H7 (cell line): ENCODE results near the gene RPL22. TPM values are rescaled to one million over a fixed set of nuclear protein-coding genes. Genes with fewer than 3 reads are reported as not detected.

Experiments
- DNase-seq: peaks from one replicate; pipeline ENCODE4 v3.0.0; 2012
- H3K27me3 ChIP-seq: 2 replicates; pipeline ENCODE4 v1.6.0; 2011; ENCODE audit warnings: mild to moderate bottlenecking, low read length; ENCODE audit not compliant: control insufficient read depth, insufficient read depth
- H3K36me3 ChIP-seq: replicated peaks from 2 replicates; pipeline ENCODE4 v1.5.1; 2011; ENCODE audit warnings: low read length; ENCODE audit not compliant: control insufficient read depth, insufficient read depth
- H3K4me3 ChIP-seq: 2 replicates; pipeline ENCODE4 v1.5.1; 2011; ENCODE audit warnings: low read depth, mild to moderate bottlenecking, control low read depth, low read length, moderate library complexity; ENCODE audit not compliant: insufficient read depth
- total RNA-seq: library from RNA; depleted of rRNA; stranded (reverse); fragments of >200 nt; shearing (Covaris generic); gene quantifications from 2 replicates; pipeline ENCODE4 v1.2.3, GENCODE V29; 2014

RPL22 gene
- total RNA-seq, 1 experiment from 2014 or later = 237 TPM

DNA sequence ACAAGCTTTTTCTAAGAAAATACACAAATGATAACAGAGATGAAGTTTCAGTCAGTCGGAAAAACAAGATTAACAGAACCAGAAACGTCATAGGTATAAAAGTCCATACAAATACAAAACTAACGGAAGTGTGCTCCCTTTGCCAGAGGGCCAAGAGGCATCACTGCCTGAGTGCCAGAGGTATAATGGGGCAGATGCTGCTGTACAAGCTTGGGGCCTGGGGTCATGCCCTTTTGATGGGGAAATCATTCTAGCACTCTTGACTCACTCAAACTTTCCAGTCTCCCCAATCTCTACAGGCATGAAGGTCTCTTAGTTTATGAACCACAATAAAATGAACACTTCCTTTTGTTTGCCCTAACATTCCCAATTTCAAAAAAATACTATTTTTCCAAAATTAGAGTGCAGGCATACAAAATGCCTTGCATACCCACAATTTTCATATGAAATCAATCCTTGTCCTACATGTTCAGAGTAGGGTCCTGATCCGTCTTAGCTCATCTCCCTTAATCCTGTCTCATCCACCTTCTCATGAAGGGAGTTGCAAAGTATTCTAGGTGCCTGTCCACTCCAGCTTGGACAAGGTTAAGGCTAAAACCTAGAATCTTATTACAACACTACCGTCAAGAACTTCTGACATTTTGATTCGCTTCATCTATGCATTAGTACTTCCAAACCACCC lies 1.5 kb downstream of the RPL22 start:
- H3K27me3 ChIP-seq = no peaks in the 10 kb centered on the region
- peaks cover 30% of the 10 kb centered on the region for H3K36me3 ChIP-seq
- H3K4me3 ChIP-seq = peak overlapping the region; percentile 99
- no peak for DNase-seq

- Histone ChIP-seq H3K4me3 (no peak overlapping the region), H3K36me3 (peaks cover 47% of the 10 kb centered on the region), H3K27me3 (no peaks in the 10 kb centered on the region)
- no peak for DNase-seq
These were observed 7.4 kb downstream of the RPL22 start for GRCh38 chr1:6191968-6192367.

GRCh38 chr1:6188466-6188865 lies 10.9 kb downstream of the RPL22 start:
- no peak for DNase-seq
- no peaks in the 10 kb centered on the region; the same call in 1 of the 2 replicates for H3K27me3 ChIP-seq
- H3K36me3 ChIP-seq = peaks cover 31% of the 10 kb centered on the region
- no peak overlapping the region for H3K4me3 ChIP-seq

DNA sequence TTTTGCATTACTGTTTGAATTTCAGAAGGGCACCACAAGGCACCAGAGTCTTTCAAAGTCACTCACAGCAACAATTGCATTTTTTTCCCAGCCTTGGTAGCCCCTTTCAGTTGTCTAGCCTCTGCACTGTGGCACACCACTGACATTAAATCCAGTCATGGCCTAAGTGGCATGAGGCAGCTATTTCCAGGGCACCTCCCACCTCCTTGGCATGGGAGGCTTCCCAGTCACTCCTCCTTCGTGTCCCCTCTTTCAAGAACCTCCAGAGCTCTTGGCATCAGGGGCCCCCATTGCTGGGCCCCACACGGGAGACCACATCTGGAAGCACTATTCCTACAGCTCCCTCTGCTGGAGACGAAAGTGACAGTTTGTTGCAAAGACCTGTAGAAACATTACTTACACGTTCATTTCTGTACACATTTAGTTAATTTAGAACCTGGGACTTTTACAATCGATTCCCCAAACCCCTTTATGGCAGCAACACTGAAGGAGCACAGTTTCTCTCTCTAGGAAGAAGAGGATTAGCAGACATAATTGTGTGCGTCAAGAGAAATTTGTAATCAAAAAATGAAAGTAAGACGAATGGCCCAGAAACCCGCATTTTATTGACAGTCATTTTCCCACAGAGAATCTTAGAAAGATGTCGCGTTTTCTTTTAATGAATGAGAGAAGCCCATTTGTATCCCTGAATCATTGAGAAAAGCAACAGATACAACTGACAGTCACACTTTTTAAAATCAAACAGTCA lies 13.6 kb downstream of the RPL22 start:
- H3K4me3 ChIP-seq = no peak overlapping the region
- peak; percentile 66 for DNase-seq
- H3K36me3 ChIP-seq = peaks cover 20% of the 10 kb centered on the region
- H3K27me3 ChIP-seq = peaks cover 15% of the 10 kb centered on the region

DNA sequence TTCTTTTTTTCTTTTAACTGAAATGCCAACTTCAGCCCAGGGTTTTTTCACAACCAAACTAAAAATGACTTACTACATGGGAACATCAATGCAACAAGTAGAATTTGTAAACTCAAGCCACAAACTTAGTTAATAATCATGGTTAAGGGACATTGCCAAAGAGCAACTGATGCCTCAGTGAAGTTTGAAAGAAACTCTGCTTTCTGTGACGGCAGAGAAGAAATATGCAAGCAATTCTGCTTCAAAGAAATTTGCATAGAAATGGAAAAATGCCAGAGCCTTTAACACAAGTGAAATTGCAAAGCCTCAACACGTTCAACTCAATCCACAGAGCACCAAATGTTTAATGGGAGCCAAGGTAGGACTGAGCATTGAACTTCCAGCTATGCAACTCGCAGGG lies 14.2 kb downstream of the RPL22 start:
- no peak overlapping the region for H3K4me3 ChIP-seq
- DNase-seq = no peak
- peaks cover 15% of the 10 kb centered on the region for H3K36me3 ChIP-seq
- H3K27me3 ChIP-seq = peaks cover 21% of the 10 kb centered on the region

- no peak overlapping the region for H3K4me3 ChIP-seq
- no peak for DNase-seq
These were observed 15.2 kb downstream of the RPL22 start for GRCh38 chr1:6184083-6184783.

GRCh38 chr1:6183520-6183989 lies 15.8 kb downstream of the RPL22 start:
- peak; percentile 62 for DNase-seq
- H3K27me3 ChIP-seq = peaks cover 33% of the 10 kb centered on the region
- peaks cover 8% of the 10 kb centered on the region for H3K36me3 ChIP-seq
- no peak overlapping the region for H3K4me3 ChIP-seq

More at GRCh38 chr1:6184083-6184783, 15.2 kb downstream of the RPL22 start:
- peaks cover 11% of the 10 kb centered on the region for H3K36me3 ChIP-seq
- H3K27me3 ChIP-seq = peaks cover 26% of the 10 kb centered on the region

DNA sequence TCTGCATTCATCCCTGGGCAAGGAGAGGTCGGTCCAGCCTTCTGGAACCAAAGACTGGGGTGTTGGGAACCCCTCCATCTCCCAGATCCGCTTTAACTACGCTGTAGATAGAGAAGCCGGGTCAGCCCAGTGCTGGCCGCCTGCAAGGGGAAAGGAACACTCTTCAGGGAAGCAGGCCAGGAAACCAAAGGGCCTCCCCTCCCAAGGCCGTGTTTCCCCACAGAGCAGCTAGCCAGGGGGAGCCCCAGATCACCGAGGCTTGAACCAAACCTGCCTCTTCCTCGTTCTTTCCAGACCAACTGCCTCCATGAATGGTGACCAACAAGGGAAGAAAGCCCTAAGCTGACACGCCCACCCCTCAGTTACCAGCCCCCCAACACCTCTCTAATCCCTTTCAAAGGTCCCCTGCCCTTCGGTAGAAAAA lies 18.0 kb downstream of the RPL22 start:
- Histone ChIP-seq H3K36me3 (peaks cover 3% of the 10 kb centered on the region), H3K4me3 (no peak overlapping the region; the same call in 1 of the 2 replicates), H3K27me3 (peaks cover 47% of the 10 kb centered on the region)
- peak; percentile 71 for DNase-seq

- H3K27me3 ChIP-seq = peaks cover 50% of the 10 kb centered on the region
- H3K36me3 ChIP-seq = peaks cover 3% of the 10 kb centered on the region
- peak overlapping the region; percentile 22 for H3K4me3 ChIP-seq
- DNase-seq = peak; percentile 75
These were observed 18.6 kb downstream of the RPL22 start for GRCh38 chr1:6180707-6181311.

- peak; percentile 94 for DNase-seq
- H3K27me3 ChIP-seq = peaks cover 50% of the 10 kb centered on the region
- H3K4me3 ChIP-seq = peak within 1 kb of the TSS; percentile 44
- no peaks in the 10 kb centered on the region; the same call in 1 of the 2 replicates for H3K36me3 ChIP-seq
These were observed 19.1 kb downstream of the RPL22 start, which contains the start of gene CHD5 for GRCh38 chr1:6180268-6180706. Gene CHD5, minus strand, starts transcription at chr1:6180321. Its CDS starts 298 bp downstream, at chr1:6180023.

DNA sequence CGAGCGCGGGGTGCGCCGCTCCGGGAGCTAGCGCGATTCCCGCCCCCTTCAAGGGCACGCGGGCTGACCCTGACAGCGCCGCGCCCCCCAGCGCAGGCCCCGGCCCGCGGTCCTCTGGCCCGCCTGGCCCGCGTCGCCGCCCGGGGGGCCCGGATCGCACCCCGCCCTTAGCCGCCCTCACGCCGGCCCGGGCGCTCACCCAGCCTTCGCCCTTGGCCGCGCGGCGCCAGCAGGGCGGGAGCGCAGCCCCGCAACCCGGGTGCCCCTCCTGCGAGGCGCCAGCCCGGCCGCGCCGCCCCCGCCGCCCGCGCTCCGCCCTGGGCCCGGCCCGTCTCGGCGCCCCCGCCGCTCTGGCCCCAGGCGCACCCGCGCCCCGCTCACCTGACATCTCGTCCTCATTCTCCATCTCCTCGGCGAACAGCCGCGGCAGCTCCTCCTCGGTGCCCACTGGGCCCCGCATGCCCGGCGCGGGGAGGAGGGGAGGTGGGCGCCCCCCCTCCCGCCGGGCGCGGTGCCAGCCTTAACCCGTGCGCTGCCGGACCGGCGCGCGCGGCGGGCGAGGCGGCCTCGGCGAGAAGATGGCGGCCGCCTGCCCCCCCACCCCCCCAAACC lies 19.7 kb downstream of the RPL22 start:
- Histone ChIP-seq H3K36me3 (no peaks in the 10 kb centered on the region; the same call in 1 of the 2 replicates), H3K4me3 (peak overlapping the region; percentile 44), H3K27me3 (peaks cover 50% of the 10 kb centered on the region)
- DNase-seq = peak; percentile 84

DNA sequence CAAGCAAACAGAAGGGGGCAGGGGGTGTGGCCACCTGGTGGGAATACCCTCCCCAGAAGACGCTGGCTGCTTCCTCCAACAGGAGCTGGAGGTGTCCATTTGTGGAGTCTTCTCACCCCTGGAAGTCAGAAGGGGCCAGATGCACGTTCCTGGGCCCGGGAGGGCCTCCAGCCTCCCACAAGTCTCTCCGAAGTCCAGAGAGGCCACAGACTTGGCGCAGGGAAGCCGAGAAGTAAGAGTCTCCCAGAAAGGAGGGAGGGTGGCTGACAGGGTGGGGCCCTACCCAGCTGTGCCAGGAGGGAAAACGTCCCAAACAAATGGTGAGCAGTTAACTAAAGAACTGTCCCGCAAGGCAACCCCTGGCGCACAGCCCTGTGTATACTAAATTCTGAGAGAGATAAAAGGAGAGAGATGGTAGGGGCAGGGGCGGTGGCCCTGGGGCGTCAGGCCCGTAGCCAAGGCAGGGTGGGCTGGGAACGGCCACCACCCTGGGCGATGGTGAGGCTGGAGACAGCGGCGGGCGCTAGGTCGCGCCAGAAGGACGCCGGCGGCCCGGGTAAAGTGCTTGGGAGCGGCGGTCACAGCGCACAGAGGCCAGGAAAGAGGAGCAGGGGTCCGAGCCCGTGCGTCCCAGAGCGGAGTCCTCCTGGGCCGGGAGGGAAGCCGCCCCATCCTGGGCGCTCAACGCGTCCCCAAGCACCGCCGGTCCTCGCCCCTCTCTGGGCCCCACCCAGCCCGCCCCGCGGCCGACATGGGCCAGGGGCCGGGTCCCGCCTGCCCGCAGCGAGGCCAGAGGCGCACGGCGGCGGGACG lies 20.4 kb downstream of the RPL22 start:
- peak overlapping the region; percentile 28 for H3K4me3 ChIP-seq
- H3K27me3 ChIP-seq = peaks cover 50% of the 10 kb centered on the region
- peak; percentile 87 for DNase-seq
- H3K36me3 ChIP-seq = no peaks in the 10 kb centered on the region

GRCh38 chr1:6177681-6178380 lies 21.6 kb downstream of the RPL22 start:
- no peak overlapping the region for H3K4me3 ChIP-seq
- DNase-seq = peak; percentile 54
- H3K36me3 ChIP-seq = no peaks in the 10 kb centered on the region
- H3K27me3 ChIP-seq = peaks cover 48% of the 10 kb centered on the region
